D721Med (cell line): ENCODE results near the gene SKAP2.
A peak's percentile ranks its signal among the peaks of the same experiment; 100 is the strongest.

Source experiments
- DNase-seq: peaks from one replicate; pipeline ENCODE4 v3.0.0; 2011; ENCODE audit warnings: low spot score; ENCODE audit not compliant: insufficient read length
- FAIRE-seq: peaks from 2 replicates; lab custom pipeline; 2011; peaks lifted over from hg19 to GRCh38; lab: Jason Lieb, UNC
- TF ChIP-seq, protein P1 (sequence below): IDR thresholded peaks from 2 replicates; pipeline ENCODE4 v1.5.1; 2012; ENCODE audit warnings: mild to moderate bottlenecking, control low read depth; ENCODE audit not compliant: insufficient read depth; ENCODE audit errors: missing control alignments

SKAP2 gene

DNA sequence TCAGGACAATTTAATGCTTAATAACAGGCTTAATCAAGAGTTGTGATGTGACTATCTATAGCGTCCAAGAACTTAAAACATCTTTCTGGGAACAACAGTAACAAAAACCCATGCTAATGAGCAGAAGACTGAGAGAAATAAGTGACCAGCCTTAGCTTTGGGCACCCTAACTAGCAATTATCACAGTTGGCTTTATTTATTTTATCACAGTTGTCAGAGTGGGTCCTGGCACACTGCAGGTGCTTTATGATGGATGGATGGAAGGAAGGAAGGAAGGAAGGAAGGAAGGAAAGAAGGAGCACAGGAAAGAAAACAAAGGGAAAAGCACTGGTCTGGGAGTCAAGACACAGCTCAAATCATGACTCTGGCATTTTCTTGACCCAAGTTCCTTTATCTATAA is 181.1 kb downstream of the SKAP2 start:
- DNase-seq, result no peak
- FAIRE-seq, result no peak
- TF ChIP-seq, protein P1, sequence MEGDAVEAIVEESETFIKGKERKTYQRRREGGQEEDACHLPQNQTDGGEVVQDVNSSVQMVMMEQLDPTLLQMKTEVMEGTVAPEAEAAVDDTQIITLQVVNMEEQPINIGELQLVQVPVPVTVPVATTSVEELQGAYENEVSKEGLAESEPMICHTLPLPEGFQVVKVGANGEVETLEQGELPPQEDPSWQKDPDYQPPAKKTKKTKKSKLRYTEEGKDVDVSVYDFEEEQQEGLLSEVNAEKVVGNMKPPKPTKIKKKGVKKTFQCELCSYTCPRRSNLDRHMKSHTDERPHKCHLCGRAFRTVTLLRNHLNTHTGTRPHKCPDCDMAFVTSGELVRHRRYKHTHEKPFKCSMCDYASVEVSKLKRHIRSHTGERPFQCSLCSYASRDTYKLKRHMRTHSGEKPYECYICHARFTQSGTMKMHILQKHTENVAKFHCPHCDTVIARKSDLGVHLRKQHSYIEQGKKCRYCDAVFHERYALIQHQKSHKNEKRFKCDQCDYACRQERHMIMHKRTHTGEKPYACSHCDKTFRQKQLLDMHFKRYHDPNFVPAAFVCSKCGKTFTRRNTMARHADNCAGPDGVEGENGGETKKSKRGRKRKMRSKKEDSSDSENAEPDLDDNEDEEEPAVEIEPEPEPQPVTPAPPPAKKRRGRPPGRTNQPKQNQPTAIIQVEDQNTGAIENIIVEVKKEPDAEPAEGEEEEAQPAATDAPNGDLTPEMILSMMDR, result no peak

DNA sequence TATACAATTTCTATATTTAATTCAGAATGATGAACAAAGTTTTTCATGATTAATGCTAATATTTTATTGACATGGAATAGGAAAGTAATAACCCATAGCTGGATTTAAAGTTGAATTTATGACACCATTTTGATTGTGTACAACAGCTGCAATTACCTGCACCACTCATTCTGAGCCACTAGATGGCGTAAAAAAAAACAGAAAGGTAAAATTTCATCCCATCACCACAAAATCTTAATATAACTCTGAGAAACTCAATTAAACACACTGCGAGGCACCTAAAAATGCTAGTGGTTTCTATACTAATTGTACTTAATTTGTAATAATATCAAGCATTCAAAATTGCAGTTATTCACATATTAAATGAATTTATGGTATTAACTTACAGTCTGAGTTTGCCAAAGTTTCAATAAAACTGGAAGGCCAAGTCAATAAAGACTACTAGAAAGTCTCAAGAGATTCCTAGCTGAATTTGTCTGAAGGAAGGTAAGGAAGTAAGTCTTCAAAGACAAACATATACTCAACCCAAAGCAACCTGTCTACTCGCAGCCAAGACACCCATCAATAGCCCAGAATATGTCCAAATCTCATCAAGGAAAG is 182.5 kb downstream of the SKAP2 start:
- DNase-seq, result no peak

DNA sequence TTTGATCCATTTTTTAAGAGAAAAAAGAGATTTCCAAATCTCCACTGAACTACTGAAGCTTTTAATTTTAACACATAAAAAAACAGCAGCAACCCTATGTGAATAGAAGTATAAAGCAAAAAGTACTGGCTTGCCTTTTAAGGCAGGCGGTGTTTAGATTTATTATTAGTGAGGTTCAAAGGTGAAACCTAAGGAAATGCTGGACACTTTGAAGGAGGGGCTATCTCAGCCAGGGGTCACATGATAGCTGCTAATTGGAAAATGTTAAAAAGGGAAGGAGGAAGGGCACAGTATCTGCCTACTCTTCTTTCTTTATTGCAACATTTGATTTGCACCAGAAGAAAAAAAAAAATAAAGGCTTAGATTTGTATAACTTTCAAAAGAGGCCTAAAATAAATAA is 183.8 kb downstream of the SKAP2 start:
- no peak for FAIRE-seq
- TF ChIP-seq, protein P1, result no peak
- no peak for DNase-seq

More for the DNA sequence above, 182.5 kb downstream of the SKAP2 start:
- TF ChIP-seq, protein P1, result peak; percentile 77
- FAIRE-seq, result no peak

DNA sequence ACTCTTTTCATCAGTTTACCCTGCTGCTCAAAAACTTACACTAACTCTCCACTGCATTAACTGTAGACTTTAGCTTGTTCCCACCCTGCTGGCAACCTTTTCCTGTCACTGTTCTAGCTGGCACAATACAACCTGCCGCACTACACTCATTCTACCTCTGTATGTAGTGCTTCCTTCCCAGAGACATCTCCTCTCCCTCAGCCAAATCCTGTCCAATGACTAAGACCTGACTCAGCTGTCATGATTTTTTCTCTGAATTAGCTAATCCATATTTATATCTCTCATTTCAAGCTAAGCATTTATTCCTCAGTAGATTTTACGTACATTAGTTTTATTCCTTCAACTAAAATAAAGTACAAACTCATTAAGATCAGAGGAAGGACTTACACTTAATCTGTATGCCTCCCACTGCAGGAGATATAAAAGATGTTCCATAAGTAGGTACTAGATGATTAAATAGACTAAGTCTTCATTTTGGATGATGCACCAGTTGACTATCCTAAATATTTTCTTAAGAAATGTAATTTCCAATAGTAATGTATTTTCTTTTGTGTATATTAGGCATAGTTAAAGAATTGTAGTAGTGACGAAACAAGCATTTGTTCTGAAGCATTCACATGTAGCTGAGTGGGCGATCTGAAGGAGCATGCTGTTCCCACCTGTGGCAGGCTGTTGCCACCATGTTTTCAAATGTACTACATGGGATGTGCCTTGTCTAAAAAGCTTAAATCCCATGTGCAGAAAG is 189.1 kb downstream of the SKAP2 start:
- FAIRE-seq, result no peak
- no peak for DNase-seq
- TF ChIP-seq, protein P1, result no peak

DNA sequence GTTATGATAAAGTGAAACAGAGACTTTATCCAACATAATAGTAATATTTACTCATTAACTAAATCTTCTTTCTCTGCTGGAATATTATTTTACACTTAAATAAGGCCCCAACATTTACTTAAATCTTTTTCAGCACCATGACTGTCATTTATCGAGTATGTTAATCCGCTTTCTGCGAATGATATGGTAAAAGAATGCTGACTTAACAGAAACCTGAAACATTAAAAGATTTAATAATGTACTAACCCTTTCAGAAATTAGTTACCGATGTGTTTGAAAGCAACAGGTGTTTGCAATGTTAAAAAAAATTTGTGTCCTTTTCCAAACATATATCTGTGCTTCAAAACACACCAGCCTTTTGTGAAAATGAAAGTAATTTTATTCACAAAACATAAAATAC is 190.5 kb downstream of the SKAP2 start:
- DNase-seq (no peak), FAIRE-seq (no peak)
- TF ChIP-seq, protein P1, result no peak

DNA sequence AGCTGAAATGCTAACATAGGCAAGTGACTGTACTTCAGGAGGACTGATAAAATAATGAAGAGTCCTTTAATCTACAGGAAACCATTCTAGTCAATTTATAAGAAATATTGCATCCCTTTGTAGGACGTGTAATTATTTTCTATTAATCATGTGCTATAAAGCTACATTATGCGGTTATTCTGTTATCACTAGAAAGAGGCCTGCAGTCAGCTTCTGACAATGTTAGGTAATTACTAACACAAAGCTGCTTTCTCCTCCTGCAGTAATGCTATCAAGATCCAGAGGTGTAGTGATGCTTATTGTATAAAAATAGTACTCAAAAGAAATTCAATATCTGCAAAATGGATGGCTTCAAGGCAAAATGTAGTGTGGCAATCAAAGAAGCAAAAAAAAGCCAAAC is 191.1 kb downstream of the SKAP2 start:
- TF ChIP-seq, protein P1, result no peak
- DNase-seq, result no peak
- FAIRE-seq, result no peak

DNA sequence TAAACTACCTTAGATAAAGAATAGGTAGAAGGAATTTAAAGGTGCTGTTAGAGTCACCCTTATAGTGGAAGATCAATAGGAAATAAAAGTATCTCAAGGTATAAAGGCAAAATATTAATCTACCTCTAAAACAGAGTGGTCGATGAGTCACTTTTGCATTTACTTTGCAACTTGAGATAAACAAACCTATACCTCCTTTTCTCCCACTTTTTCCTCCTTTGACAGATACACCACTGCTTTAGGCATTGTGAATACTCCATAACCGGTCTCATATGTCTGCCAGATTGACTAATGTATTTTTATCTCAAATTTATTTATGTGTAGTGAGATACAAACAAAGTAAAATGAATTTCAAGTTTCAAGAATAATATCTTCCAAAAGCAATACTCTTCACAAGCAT is 193.5 kb downstream of the SKAP2 start:
- FAIRE-seq (no peak), DNase-seq (no peak)

More for the DNA sequence above, 193.5 kb downstream of the SKAP2 start:
- TF ChIP-seq, protein P1, result no peak
